HepG2 (cell line): ENCODE measurements around the gene SRP14. TPM values are rescaled to one million over a fixed set of nuclear protein-coding genes. Genes with fewer than 3 reads are reported as not detected.

Experiments used
- HDAC6 ChIP-seq: fragments of 200-600 bp; sonication (generic); IDR thresholded peaks from 2 replicates; pipeline ENCODE4 v1.7.0; 2017; ENCODE audit warnings: mild to moderate bottlenecking, antibody characterized with exemption, low read length, low read depth
- HMGXB3 ChIP-seq: sonication (generic); formaldehyde crosslinking; IDR thresholded peaks from 2 replicates; pipeline ENCODE4 v1.4.0; 2020; ENCODE audit warnings: missing genetic modification reagents, borderline replicate concordance
- IKZF1 ChIP-seq: fragments of 450-650 bp; IDR thresholded peaks from 2 replicates; pipeline ENCODE4 v1.7.1; 2016
- MXI1 ChIP-seq: IDR thresholded peaks from 3 replicates; pipeline ENCODE4 v1.6.1; 2012; ENCODE audit warnings: low read depth, low read length, inconsistent platforms, borderline replicate concordance
- NCOA5 ChIP-seq: sonication (generic); formaldehyde crosslinking; IDR thresholded peaks from 2 replicates; pipeline ENCODE4 v1.4.0; 2020; ENCODE audit warnings: missing genetic modification reagents
- NFIB ChIP-seq: sonication (generic); formaldehyde crosslinking; IDR thresholded peaks from 2 replicates; pipeline ENCODE4 v1.9.0; 2021; ENCODE audit warnings: missing genetic modification reagents, mild to moderate bottlenecking, borderline replicate concordance
- REPIN1 ChIP-seq: sonication (generic); formaldehyde crosslinking; IDR thresholded peaks from 2 replicates; pipeline ENCODE4 v1.8.0; 2022; ENCODE audit warnings: missing genetic modification reagents, low read depth, mild to moderate bottlenecking, borderline replicate concordance
- TFE3 ChIP-seq: IDR thresholded peaks from 2 replicates; pipeline ENCODE4 v1.6.1; 2016
- USF2 ChIP-seq, 2 experiments: sonication (generic) in 1 of 2; formaldehyde crosslinking in 1 of 2; IDR thresholded peaks; 2 replicates each; pipeline versions ENCODE4 v1.5.1 to v1.6.1; 2011 to 2020; ENCODE audit warnings: borderline replicate concordance in 1 of 2, low read depth in 1 of 2, low read length in 1 of 2, mild to moderate bottlenecking in 1 of 2, missing genetic modification reagents in 1 of 2, moderate library complexity in 1 of 2
- ZBTB42 ChIP-seq: sonication (generic); formaldehyde crosslinking; IDR thresholded peaks from 2 replicates; pipeline ENCODE4 v1.5.0; 2020; ENCODE audit warnings: mild to moderate bottlenecking, missing genetic modification reagents
- ZFP41 ChIP-seq: sonication (generic); formaldehyde crosslinking; IDR thresholded peaks from 2 replicates; pipeline ENCODE4 v1.4.0; 2020; ENCODE audit warnings: mild to moderate bottlenecking, missing genetic modification reagents, borderline replicate concordance
- ZNF234 ChIP-seq: sonication (generic); formaldehyde crosslinking; conservative IDR thresholded peaks from 2 replicates; pipeline ENCODE4 v1.5.1; 2020; ENCODE audit warnings: mild to moderate bottlenecking, missing genetic modification reagents
- ZNF83 ChIP-seq: sonication (generic); formaldehyde crosslinking; IDR thresholded peaks from 2 replicates; pipeline ENCODE4 v1.4.0; 2020; ENCODE audit warnings: missing genetic modification reagents, mild to moderate bottlenecking, borderline replicate concordance
- ZSCAN25 ChIP-seq: sonication (generic); formaldehyde crosslinking; IDR thresholded peaks from 2 replicates; pipeline ENCODE4 v1.8.0; 2022; ENCODE audit warnings: mild to moderate bottlenecking, missing genetic modification reagents
- ZSCAN30 ChIP-seq: sonication (generic); formaldehyde crosslinking; IDR thresholded peaks from 2 replicates; pipeline ENCODE4 v1.5.0; 2020; ENCODE audit warnings: mild to moderate bottlenecking, missing genetic modification reagents
- polyA plus RNA-seq, 8 experiments: library from polyadenylated mRNA; depleted of rRNA in 3 of 8; stranded (reverse) in 7 of 8; unstranded in 1 of 8; fragments of >200 nt; fragmentation: Illumina TruSeq in 4 of 8; extraction: Trizol in 4 of 8; gene quantifications; 2 replicates each; pipeline versions ENCODE4 v1.2.1 to v1.2.3, GENCODE V29; 2011 to 2016; ENCODE audit warnings: low read depth in 4 of 8, missing spikeins in 1 of 8, mixed read lengths in 1 of 8; ENCODE audit not compliant: insufficient read depth in 1 of 8
- total RNA-seq, 5 experiments: library from RNA; depleted of rRNA; stranded (reverse); fragments of >200 nt; fragmentation: Illumina TruSeq; extraction: Trizol; gene quantifications; 2 replicates each; pipeline ENCODE4 v1.2.3, GENCODE V29; 2016; ENCODE audit warnings: low read depth in 1 of 5
- TF ChIP-seq, protein P1 (sequence below): sonication (generic); formaldehyde crosslinking; IDR thresholded peaks from 2 replicates; pipeline ENCODE4 v1.4.0; 2020; ENCODE audit warnings: missing genetic modification reagents
- TF ChIP-seq, protein P2 (sequence below): sonication (generic); formaldehyde crosslinking; IDR thresholded peaks from 2 replicates; pipeline ENCODE4 v1.5.0; 2020; ENCODE audit warnings: missing genetic modification reagents

The SRP14 gene
- total and polyA plus RNA-seq, 2 of the 13 experiments (the other 11 are each of a cell fraction or from before 2014, with no cell fraction given), result 208 to 356 TPM

- TF ChIP-seq USF2 (IDR thresholded peaks at IDR 0.05; ENCODE audit: low read depth, low read length) (no peak), USF2 (CRISPR knock-in tag; IDR thresholded peaks at IDR 0.05; ENCODE audit: borderline replicate concordance) (no peak), ZNF234 (CRISPR knock-in tag) (no peak), MXI1 (no peak; the same call in 2 of the 3 replicates), NFIB (CRISPR knock-in tag) (no peak), HMGXB3 (CRISPR knock-in tag) (peak; percentile 57; the same call in 1 of the 2 replicates), TFE3 (CRISPR knock-in tag) (peak; percentile 54; the same call in 1 of the 2 replicates), ZNF83 (CRISPR knock-in tag) (no peak), HDAC6 (no peak), REPIN1 (CRISPR knock-in tag) (peak; percentile 42; the same call in 1 of the 2 replicates), IKZF1 (no peak), NCOA5 (CRISPR knock-in tag) (no peak), ZFP41 (CRISPR knock-in tag) (no peak), ZBTB42 (CRISPR knock-in tag) (no peak), ZSCAN30 (CRISPR knock-in tag) (no peak), ZSCAN25 (no peak)
- TF ChIP-seq, protein P1, sequence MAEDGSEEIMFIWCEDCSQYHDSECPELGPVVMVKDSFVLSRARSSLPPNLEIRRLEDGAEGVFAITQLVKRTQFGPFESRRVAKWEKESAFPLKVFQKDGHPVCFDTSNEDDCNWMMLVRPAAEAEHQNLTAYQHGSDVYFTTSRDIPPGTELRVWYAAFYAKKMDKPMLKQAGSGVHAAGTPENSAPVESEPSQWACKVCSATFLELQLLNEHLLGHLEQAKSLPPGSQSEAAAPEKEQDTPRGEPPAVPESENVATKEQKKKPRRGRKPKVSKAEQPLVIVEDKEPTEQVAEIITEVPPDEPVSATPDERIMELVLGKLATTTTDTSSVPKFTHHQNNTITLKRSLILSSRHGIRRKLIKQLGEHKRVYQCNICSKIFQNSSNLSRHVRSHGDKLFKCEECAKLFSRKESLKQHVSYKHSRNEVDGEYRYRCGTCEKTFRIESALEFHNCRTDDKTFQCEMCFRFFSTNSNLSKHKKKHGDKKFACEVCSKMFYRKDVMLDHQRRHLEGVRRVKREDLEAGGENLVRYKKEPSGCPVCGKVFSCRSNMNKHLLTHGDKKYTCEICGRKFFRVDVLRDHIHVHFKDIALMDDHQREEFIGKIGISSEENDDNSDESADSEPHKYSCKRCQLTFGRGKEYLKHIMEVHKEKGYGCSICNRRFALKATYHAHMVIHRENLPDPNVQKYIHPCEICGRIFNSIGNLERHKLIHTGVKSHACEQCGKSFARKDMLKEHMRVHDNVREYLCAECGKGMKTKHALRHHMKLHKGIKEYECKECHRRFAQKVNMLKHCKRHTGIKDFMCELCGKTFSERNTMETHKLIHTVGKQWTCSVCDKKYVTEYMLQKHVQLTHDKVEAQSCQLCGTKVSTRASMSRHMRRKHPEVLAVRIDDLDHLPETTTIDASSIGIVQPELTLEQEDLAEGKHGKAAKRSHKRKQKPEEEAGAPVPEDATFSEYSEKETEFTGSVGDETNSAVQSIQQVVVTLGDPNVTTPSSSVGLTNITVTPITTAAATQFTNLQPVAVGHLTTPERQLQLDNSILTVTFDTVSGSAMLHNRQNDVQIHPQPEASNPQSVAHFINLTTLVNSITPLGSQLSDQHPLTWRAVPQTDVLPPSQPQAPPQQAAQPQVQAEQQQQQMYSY (CRISPR knock-in tag), result no peak
- TF ChIP-seq, protein P2, sequence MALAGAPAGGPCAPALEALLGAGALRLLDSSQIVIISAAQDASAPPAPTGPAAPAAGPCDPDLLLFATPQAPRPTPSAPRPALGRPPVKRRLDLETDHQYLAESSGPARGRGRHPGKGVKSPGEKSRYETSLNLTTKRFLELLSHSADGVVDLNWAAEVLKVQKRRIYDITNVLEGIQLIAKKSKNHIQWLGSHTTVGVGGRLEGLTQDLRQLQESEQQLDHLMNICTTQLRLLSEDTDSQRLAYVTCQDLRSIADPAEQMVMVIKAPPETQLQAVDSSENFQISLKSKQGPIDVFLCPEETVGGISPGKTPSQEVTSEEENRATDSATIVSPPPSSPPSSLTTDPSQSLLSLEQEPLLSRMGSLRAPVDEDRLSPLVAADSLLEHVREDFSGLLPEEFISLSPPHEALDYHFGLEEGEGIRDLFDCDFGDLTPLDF (CRISPR knock-in tag), result no peak
These were observed 36.7 kb downstream of the SRP14 start (continued) for GRCh38 chr15:40002295-40002694.
